Kidney capillary endothelial cell (primary cell): ENCODE data around the gene FREM3.
A peak's percentile ranks its signal among the peaks of the same experiment; 100 is the strongest.

Source experiments
- DNase-seq: peaks from one replicate; pipeline ENCODE4 v3.0.0-alpha.2; 2018; ENCODE audit warnings: low spot score

The FREM3 gene

GRCh38 chr4:143667461-143667860 lies 33.0 kb downstream of the FREM3 start:
- no peak for DNase-seq

- no peak for DNase-seq
Measured at GRCh38 chr4:143658336-143658735, 42.1 kb downstream of the FREM3 start.

GRCh38 chr4:143654571-143654970 lies 45.9 kb downstream of the FREM3 start:
- no peak for DNase-seq

- no peak for DNase-seq
Measured at GRCh38 chr4:143653031-143653430, 47.4 kb downstream of the FREM3 start.

- no peak for DNase-seq
Measured at GRCh38 chr4:143643399-143643798, 57.1 kb downstream of the FREM3 start.

- DNase-seq = no peak
Measured at GRCh38 chr4:143642611-143643010, 57.9 kb downstream of the FREM3 start.

GRCh38 chr4:143641361-143641760 lies 59.1 kb downstream of the FREM3 start:
- DNase-seq = no peak

GRCh38 chr4:143634763-143635162 lies 65.7 kb downstream of the FREM3 start:
- DNase-seq = no peak

GRCh38 chr4:143633833-143634232 lies 66.6 kb downstream of the FREM3 start:
- no peak for DNase-seq

GRCh38 chr4:143626134-143626911 lies 74.2 kb downstream of the FREM3 start:
- DNase-seq = no peak

- DNase-seq = no peak
Measured at GRCh38 chr4:143625632-143626031, 74.8 kb downstream of the FREM3 start.

GRCh38 chr4:143623896-143624295 lies 76.6 kb downstream of the FREM3 start:
- no peak for DNase-seq

- DNase-seq = no peak
Measured at GRCh38 chr4:143618811-143619210, 81.7 kb downstream of the FREM3 start.

- no peak for DNase-seq
Measured at GRCh38 chr4:143617994-143618679, 82.3 kb downstream of the FREM3 start.

- no peak for DNase-seq
Measured at GRCh38 chr4:143616771-143617170, 83.7 kb downstream of the FREM3 start.

GRCh38 chr4:143609492-143609891 lies 91.0 kb downstream of the FREM3 start:
- no peak for DNase-seq

- no peak for DNase-seq
Measured at GRCh38 chr4:143606480-143606879, 94.0 kb downstream of the FREM3 start.

- no peak for DNase-seq
Measured at GRCh38 chr4:143599827-143600226, 100.6 kb downstream of the FREM3 start.

GRCh38 chr4:143598816-143599215 lies 101.7 kb downstream of the FREM3 start:
- no peak for DNase-seq

GRCh38 chr4:143597276-143597675 lies 103.2 kb downstream of the FREM3 start:
- no peak for DNase-seq

- DNase-seq = no peak
Measured at GRCh38 chr4:143587703-143588102, 112.8 kb downstream of the FREM3 start.

GRCh38 chr4:143586080-143586479 lies 114.4 kb downstream of the FREM3 start:
- peak; percentile 83 for DNase-seq

- no peak for DNase-seq
Measured at GRCh38 chr4:143585548-143585947, 114.9 kb downstream of the FREM3 start.
